GM18858 (cell line): ENCODE measurements around the gene CWF19L2.
"Not testable (repeated sequence)": the region's sequence is repeated elsewhere in the genome, so short reads cannot be mapped to it uniquely, and the experiment has no call there.

Experiments
- ATAC-seq: cut with Tn5 transposase; IDR thresholded peaks from one replicate; pipeline ENCODE4 v1.9.1; 2021; ENCODE audit not compliant: unreplicated experiment

The CWF19L2 gene

DNA sequence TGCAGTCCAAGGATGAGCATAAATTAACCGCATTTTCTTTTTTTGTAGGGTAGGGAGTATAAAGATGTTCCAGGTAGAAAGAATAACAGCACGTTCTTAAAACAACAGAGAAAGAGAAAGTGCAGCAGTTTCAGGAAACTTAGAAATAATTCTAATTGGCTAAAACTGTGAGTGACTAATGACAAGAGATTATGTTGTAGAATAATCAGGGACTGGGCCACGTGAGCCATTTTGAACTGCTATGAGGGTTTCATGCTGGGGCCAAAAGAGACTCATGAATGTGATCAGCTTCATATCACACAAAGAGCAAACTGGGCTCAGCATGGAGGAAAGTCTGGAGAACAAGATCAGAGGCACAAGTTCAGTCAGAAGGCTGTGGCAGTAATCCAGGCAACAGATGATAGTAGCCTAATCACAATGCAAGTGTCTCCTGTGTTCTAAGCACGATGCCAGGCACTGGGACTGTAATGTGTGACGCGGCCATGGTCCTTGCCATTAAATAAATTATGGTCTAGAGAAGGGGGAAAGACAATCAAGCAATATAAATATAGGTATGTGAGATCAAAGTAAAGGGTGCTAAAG is 17.9 kb downstream of the CWF19L2 start:
- no peak for ATAC-seq

DNA sequence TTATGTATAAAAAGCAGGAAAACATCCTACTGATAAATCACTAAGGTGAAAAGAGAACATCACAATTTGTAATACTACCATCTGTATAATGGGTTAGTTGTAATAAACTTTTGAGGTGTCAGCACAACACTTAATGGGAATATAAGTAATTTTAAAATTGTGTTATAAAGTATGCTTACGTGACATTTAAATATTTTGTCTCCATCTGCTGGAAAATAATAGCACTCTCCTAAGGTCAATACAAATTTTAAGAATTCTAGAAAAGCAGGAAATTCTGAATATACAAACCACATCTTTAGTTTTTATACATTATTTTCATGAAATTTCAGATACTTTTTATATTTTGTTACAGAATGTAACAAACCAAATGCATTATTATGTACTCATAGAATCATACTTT is 19.5 kb downstream of the CWF19L2 start:
- ATAC-seq = no peak

DNA sequence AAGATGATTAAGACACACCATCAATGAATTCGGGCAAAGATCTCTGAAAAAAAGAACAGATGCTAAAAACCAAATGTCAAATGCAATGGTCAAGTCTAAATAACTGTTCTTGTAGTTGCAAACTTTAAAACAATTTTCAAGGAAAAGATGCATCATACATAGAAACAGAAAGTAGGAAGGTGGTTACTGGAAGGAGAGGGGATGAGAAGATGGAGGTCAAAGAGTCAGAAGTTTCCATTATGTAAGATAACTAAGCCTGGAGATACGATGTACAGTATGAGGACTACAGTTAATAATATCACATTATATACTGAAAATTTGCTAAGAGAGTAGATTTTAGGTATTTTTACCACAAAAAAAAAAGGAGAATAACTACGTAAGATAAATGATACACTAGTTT is 27.1 kb downstream of the CWF19L2 start:
- ATAC-seq = no peak

DNA sequence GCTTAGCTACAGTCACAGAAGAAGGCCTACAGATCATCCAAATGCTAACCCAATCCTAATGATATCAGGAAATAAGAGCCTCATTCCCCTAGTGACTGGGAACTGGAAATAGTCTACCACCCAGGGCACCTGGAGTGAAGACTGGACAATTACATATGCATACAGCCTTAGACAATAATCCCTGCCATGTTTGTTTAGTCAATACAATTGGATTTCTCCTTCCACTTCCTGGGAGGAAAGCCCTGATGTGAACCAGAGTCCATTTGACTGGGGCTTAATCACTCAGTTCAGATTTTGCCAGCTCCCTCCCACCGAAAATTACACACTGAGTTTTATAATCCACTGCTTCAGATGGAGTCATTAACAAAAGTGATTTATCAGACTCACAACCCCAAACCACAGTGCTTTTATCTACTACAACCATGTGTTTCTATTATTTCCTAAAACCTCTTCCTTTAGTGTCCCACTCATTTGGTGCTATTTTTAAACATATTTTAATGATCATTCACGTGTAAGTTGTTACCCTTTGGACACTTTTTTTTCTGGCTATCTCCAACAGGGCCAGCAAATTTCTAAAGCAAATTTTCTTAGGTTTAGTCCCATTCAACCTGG is 29.9 kb downstream of the CWF19L2 start:
- no peak for ATAC-seq

DNA sequence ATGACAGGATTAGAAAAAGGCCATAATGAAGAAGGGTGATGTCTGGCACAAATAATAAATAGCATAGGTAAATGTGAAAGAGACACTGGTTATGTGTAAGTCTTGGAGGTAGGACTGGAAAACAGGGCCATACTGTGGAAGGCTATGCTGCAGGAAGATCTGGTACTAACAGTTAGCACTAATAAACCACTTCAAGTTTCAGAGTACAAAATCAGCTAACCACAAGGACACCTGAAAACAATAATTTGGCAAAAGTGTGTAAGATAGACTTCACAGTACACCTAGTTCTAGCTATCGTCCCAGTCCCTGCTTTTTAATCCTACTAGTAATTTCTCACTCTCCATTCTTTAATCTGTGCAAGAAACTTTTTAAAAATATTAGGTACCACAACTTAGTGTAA is 44.3 kb downstream of the CWF19L2 start:
- no peak for ATAC-seq

DNA sequence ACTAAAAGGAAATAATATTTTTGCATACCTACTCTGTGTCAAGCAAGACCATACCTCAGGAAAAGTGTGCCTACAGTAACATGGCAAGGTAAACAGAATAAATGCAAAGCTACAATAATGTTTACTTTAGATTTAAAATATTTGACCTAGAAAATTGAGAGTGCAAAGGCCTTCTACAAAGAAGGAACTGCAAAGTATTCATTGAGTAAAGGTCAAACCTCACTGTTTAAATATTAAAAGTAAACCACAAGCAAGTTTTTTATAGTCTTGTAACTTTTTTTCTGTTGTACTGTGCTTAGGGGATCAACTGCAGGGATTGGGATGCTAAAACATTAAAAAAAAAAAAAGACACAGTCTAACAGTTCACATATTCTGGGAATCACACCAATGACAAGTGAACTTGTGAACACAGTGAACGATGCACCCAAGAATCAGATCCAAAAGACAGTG is 48.8 kb downstream of the CWF19L2 start:
- ATAC-seq = no peak

DNA sequence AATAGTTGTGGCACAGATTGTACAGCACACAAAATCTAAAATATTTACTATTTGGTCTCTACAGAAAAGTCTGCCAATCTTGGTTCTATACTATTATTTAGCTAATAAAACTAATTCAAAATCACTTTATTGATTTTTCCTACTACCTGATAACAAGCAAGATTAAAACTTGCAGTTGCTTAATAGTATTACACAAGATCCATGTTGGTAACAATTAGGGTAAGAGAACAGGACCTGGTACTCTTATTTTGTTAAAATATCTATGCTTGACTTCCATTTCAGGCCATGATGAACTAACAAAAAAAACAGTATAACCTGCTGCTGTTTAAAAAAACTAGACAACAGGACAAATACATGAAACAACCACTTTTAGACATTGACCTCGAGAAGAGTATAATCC is 52.4 kb downstream of the CWF19L2 start:
- no peak for ATAC-seq

DNA sequence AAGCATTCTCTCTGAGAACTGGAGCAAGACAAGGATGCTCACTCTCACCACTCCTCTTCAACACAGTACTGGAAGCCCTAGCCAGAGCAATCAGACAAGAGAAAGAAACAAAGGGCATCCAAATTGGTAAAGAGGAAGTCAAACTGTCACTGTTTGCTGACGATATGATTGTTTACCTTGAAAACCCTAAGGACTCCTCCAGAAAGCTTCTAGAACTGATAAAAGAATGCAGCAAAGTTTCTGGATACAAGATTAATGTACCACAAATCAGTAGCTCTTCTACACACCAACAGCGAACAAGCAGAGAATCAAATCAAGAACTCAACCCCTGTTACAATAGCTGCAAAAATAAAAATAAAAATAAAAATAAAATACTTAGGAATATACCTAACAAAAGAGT is 56.5 kb downstream of the CWF19L2 start:
- ATAC-seq = not testable (repeated sequence)

DNA sequence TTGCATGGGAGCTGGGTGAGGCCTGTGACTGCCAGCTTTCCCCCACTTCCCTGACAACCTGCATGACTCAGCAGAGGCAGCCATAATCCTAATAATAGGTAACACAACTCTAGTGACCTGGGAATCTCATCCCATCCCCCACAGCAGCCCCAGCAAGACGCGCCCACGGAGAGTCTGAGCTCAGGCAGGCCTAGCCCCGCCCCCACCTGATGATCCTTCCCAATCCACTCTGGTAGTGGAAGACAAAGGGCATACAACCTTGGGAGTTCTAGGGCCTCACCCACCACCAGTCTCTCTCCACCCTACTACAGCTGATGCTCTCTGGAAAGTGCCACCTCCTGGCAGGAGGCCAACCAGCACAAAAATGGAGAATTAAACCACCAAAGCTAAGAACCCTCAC is 60.3 kb downstream of the CWF19L2 start:
- ATAC-seq = no peak

DNA sequence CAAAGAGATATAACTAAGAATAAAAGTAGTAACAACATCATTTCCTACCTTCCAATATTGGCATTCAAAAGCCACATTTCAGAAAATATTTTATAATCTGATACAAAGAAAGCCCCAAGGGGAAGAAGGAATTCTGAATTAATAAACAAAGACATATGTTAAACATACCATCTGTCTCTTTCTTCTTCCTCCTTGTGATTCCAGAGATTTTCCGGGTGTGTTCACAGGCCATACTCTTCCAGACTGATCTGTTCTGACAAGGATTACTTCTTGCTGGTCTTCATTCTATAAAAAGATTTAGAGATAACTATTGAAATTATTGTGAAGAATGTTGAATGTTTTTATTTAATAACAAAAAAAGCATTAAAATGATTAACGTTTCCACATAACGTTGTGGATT is 65.0 kb downstream of the CWF19L2 start:
- ATAC-seq = no peak

DNA sequence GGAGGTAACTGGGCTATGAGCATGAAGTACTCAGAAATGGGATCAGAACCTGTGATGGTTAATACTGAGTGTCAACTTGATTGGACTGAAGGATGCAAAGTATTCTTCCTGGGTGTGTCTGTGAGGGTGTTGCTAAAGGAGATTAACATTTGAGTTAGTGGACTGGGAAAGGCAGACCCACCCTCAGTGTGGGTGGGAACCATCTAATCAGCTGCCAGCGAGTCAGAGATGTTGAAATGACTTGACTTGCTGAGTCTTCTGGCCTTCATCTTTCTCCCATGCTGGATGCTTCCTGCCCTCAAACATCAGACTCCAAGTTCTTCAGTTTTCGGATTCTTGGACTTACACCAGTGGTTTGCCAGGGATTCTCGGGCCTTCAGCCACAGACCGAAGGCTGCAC is 66.9 kb downstream of the CWF19L2 start:
- not testable (repeated sequence) for ATAC-seq

DNA sequence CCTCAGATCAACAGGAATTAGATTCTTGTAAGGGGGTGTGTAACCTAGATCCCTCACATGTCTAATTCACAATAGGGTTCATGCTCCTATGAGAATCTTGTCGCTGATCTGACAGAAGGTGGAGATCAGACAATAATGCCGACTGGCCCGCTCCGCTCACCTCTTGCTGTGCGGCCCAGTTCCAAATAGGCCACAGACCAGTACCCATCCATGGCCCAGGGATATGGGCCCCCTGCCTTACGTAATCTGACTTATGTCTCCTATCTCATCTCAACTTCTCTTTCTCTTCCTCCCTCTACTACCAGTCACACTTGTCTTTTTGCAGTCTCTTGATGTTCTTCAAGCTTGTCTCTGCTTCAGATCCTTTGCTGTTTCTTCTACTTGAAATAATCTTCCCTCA is 70.0 kb downstream of the CWF19L2 start:
- ATAC-seq = no peak

DNA sequence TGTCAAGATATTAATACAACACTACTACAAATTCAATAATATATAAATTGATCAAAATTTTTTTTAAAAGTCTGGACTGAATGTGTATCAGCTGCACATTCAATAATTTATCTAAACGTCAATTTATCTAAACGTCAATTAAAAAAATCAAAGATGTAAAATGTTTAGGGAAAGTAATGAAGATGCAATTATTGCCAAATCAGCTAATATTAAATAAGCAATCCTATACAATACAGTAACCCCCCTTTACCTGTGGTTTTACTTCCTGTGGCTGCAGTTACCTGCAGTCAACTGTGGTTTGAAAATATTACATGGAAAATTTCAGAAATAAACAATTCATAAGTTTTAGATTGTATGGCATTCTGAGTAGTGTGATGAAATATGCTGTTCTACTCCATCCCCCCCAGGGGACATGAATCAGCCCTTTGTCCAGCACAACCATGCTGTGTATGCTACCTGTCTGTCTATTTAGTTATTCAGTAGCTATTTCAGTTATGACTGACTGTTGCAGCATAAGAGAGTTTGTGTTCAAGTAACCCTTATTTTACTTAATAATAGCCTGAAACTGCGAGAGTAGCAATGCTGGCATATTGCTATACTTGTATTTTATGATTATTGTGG is 72.2 kb downstream of the CWF19L2 start:
- ATAC-seq = no peak

DNA sequence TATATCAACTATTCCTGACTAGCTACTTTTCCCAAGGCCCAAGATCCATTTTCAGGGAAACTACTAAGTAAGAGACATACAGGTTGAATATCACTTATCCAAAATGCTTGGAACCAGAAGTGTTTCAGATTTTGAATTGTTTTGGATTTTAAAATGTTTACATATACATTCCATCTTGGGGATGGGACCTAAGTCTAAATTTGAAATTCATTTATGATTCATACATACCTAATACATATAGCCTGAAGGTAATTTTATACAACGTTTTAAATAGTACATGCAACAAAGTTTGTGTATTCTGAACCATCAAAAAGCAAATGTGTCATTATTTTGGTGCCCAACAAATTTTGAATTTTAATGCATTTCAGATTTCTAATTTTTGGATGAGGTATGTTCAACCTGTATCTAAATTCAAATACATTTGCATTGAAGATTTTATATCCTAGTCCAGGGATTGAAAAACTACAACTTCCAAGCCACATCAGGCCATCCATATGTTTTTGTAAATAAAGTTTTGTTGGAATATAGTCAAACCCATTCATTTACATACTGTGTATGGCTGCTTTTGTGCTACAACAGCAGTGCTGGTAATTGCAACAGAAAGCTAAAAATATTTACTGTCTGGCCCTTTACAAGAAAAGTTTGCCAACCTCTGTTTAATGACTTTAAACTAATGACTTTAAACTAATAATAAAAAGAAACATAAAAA is 73.3 kb downstream of the CWF19L2 start:
- no peak for ATAC-seq

DNA sequence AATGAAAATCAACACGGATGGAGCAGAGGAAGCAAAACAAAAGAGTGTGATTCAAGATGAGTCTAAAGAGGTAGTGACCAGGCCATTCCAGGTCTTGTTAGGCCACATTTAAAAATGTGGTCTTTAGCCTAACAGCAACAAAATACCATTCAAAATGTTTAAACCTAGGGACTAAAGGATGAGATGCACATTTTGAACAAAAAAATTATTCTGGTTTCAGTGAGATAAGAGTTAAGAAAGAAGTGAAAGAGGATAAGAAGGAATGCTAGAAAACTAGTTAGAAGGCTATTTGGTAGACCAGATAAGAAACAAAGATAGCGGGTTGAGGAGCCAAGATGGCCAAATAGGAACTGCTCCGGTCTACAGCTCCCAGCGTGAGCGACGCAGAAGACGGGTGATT is 85.2 kb downstream of the CWF19L2 start:
- no peak for ATAC-seq

DNA sequence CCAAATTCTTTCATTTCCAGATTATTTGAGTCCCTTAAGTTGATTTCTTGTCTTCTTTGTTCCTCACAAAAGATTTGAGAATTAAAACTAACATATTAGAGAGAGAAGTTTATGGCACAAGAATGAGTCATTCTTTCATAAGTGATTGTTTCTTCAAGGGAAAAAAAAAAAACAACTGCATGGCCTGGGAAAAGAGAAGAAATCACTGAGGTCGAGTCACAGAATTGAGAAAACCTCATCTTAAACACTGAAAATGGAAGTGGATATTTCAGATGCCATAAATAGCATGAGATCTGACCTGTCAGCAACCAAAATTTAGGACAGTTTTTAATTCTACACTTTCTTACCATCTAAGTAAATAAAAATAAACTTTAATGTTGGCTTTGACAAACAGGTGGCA is 87.2 kb downstream of the CWF19L2 start:
- no peak for ATAC-seq

DNA sequence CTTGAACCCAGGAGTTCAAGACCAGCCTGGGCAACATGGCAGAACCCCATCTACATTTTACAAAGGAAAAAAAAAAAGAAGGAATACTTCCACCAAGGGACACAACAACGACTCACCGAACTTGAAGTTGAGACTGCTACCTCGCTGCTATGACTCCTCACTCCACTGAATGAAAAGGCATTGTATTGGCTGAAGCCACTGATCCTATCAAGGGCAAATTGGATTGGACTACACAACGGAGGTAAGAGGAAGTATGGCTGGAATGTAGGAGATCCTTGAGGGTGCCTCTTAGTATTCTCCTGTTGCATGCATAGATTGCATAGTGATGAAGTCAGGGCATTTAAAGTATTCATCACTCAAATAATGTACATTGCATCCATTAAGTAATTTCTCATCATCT is 97.9 kb downstream of the CWF19L2 start:
- no peak for ATAC-seq

DNA sequence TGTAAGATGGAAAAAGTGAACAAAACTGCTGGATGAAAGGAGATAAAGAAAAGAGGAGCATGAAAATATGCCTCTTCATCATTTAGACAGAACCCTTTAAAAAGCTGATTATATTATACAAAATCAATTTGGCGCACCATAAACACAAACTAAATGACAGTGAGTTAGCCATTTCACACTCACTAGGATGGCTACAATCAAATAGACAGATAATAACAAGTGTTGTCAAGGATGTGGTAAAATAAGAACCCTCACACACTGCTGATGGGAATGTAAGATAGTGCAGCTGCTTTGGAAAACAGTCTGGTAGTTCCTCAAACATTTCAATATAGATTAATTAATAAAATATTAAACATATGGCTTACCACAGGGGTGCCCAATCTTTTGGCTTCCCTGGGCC is 99.7 kb downstream of the CWF19L2 start:
- ATAC-seq = no peak

DNA sequence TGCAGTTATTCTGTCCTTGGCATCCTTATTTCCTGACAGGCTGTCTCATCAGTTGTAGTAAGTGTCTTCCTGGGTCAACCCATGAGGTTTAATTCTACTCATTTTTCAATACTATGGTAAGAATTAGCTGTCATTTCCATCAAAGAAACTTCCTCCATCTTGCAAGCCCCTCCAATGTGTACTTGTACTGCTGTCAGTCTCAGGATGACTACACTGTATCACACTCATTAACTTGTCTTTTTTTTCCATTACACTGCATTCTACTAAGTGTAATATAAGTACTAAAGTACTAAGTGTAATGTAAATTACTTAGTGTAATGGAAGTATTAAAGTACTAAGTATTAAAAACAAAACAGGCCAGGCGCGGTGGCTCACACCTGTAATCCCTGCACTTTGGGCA is 102.8 kb downstream of the CWF19L2 start:
- ATAC-seq = no peak

DNA sequence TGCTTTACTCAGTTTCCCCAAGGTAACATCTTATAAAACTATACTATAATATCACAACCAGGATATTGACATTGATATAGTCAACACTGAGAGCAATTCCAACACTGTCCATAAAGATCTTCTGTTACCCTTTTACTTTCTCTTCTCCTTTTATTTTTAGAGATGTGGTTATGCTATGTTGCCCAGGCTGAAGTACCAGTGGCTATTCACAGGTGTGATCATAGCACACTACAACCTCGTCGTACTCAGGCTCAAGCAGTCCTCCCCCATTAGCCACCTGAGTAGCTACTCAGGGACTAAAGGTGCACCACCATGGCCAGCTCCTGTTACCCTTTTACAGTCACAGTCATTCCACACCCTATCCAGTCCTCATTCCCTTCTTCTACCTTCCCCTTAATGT is 119.7 kb downstream of the CWF19L2 start:
- ATAC-seq = peak; percentile 80

DNA sequence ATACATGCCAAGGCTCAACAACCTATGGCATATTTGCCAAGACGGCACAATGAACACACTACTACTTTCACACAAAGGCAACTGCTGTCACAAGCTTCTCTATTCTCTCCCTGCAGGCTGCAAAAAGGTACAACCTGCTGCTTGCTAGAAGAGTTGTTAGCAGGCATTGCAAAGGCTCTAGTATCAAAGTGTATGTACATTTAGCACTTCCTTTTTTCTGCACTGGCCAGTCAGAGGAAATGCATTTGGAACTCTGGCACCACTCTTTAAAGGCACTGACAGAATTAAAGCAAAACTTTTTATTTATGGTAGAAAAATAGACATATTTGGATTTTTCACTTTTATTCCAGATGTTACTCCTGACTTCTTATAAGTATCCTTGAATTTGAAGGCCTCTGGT is 125.9 kb downstream of the CWF19L2 start:
- ATAC-seq = no peak

DNA sequence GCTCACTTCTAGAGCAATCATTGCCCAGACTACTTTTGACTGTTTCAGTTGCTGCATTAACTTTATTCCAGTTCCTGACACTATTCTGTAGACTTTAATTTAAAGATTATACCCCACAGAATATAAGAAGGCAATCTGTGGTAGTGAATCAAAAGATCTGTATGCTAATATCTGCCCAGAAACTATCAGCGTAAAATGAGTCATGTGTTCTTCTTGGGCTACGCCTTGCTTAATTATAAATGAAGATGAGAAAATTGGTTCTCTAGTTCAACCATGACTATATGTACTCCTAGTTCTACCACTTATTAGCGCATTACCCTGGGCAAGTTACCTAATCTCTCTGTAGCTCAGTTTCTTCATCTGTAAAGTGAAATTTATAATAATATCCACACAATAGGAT is 128.5 kb downstream of the CWF19L2 start:
- no peak for ATAC-seq
